GM18909 (cell line): Measurements from ENCODE around the gene SPATS2L.

Experiments
- ATAC-seq: cut with Tn5 transposase; IDR thresholded peaks from one replicate; pipeline ENCODE4 v1.9.1; 2021; ENCODE audit warnings: mild to moderate bottlenecking; ENCODE audit not compliant: unreplicated experiment, poor library complexity

The SPATS2L gene

GRCh38 chr2:200317975-200318374 lies 11.5 kb downstream of the SPATS2L start:
- ATAC-seq, result no peak

GRCh38 chr2:200318940-200319435 lies 12.5 kb downstream of the SPATS2L start:
- no peak for ATAC-seq

DNA sequence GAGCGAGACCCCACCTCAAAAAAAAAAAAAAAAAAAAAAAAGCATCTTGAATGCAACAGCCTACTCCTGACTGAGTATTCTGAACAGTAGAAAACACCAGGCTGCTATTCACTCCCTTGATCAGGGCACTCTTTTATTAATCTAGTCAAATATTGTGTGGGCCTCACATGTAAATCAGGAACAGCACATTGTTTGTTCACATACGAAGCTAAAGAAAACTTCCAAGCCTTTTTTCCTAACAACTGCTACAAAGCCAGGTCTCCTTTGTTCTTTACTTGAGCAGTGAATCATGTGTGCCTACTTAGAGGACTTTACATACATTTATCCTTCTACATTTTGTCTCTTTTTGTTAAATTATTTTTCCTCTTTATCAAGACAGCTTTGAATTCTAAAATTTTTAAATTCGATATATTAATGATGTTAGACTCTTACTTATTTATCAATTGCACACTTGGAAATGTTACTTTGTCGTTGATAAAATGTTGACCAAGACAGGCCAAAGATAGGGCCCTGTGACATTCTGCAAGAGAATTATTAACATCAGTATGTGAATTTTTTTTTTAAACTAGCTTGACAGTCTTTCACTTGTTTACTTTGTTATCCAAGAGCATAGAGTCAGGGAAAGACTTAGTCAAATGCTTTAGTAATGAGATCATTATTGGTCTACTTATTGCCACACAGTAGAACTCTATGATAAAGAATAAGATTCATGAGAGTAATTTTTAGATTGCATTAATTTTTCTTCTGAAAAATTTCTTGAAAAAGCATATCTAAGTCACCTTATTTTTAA lies 13.2 kb downstream of the SPATS2L start:
- ATAC-seq, result no peak

DNA sequence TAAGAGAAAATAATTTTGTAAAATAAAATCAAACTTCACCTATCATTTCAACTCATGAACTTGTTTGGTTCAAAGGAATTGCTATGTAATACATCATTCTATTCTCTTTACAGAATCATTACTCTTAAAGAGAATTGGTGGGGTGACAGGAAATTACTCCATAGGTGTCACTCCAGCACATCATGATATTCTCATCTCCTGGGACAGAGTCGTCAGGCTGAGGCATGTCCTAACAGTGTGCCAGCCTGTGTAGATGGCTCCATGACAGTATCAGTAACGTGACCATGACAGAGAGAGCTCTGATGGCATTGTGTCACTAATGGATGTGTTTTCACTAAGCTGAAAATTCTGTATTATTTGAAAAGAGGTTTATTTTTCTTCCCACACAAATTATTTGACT lies 13.9 kb downstream of the SPATS2L start:
- no peak for ATAC-seq

DNA sequence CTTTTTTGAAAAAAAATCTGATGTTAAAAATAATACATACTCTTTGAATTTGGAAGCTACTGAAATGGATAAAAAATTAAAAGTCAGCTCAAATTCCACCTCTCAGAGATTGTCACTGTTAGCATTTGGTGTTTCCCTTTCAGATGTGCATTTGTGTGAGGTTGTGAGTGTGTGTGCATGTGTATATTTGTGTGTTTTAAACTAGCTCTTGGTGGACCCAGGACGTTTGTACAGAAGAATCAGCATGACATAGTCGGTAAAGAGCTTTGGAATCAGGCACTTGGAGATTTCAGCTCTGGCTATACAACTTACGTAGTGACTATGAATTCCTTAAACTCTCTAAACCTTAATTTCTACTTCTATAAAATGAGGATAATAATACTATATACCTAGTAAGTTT lies 14.5 kb downstream of the SPATS2L start:
- no peak for ATAC-seq

GRCh38 chr2:200321780-200322534 lies 15.5 kb downstream of the SPATS2L start:
- ATAC-seq, result peak; percentile 58

DNA sequence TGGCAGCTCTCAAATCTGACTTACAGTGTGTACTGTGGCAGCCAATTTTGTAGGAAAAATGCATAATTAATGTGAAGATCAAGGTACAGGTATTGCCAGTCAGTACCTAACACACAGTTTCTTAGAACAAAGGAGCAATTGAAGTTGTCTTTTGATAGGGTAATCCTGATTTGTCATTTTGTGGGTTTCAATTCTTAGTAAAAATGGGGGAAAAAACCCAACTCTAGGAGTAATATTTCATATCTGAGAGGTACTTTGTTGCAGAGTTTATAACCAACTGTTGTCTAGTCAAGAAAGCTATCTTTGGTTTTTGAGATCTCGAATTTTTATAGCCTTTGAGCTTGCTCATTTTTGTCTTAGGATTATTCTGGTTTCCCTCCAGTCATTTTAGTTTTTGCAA lies 16.1 kb downstream of the SPATS2L start:
- ATAC-seq, result no peak

GRCh38 chr2:200324362-200324761 lies 17.9 kb downstream of the SPATS2L start:
- ATAC-seq, result no peak

GRCh38 chr2:200329384-200329783 lies 22.9 kb downstream of the SPATS2L start:
- ATAC-seq, result no peak

DNA sequence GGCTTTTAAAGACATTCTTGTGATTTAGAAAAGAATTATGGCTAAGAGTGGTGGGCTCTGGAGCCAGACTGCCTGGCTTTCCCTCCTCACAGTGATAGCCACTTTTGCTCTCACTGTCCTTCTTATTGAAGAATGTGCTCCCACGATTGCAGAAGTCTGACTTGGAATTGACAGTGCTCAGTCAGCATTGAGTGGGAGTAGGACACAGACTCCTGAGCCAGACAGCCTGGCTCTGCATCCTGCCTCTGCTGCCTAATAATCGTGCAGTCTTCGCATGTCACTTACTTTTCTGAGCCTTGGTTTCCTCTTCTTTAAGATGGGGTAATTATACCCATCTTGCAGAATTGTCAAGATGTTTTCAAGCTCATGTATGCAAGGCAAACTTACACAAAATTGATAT lies 23.3 kb downstream of the SPATS2L start:
- ATAC-seq, result no peak

GRCh38 chr2:200330351-200331060 lies 24.0 kb downstream of the SPATS2L start:
- ATAC-seq, result no peak

- ATAC-seq, result no peak
Observed at GRCh38 chr2:200331061-200331400, 24.5 kb downstream of the SPATS2L start.

- ATAC-seq, result no peak
Observed at GRCh38 chr2:200335657-200336056, 29.2 kb downstream of the SPATS2L start.

DNA sequence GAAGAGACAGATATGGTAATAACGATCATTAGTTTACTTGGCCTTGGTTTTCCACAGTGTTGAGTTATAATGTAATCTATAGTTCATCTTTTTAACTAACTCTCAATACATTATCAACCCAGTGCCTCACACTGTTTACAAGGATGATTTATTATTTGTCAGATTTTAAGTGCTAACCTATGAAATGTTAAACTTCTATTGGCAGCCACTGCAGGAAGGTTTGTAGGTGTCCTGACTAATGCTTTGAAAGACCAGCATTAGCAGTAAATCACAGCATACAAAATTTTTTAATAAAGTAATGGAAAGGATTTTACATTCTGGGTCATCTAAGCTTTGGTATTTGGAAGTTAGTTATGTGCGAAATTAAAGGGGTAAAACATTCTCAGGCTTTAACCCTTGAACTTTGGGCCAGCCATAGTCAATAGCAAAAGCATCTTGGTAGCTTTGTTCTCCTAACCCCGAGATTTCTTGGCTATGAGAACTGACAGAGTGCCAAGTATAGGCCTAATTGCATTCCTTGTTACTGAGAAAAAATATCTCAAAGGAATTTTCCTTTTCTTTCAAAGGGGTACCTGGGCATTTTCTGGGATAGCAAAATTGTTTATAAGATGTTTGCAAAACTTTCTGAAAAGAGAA lies 30.6 kb downstream of the SPATS2L start:
- no peak for ATAC-seq

DNA sequence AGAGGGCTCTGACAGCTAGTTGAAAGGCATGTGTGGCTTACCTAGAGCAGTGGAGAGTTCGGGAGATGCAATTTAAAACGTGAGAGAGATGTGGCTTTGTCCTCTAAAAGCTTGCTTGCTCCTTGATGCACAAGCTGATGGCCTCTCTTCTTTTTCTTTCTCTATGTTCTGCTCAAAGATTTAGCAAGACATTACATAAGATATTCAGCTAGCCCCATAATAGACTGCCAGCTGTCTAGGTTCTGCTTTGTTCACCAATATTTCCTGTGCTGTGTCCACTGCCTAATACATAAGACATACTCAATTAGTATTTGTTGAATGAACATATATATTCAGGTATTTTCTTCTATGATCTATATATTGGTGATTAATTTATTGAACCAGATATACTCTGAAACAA lies 31.1 kb downstream of the SPATS2L start:
- ATAC-seq, result no peak

DNA sequence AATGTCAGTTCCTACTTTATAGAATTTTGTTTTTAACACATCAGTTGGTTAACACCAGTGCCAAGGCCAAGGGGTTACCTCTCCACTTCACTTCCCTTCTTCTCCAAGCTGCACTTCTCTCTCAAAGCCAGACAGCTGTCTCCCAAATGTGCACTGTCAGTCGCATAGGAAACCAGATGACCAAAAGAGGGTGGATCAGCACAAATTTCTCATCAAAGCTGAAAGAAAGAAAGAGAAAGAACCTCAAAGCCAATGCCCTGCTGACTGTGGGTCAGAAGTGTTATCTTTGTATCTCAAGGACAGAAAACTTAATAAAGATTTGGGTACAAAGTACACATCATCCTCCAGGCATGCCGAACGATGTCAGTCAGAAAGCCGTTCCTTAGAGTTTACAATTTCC lies 32.2 kb downstream of the SPATS2L start:
- ATAC-seq, result no peak

- ATAC-seq, result no peak
Observed at GRCh38 chr2:200340508-200341224, 34.2 kb downstream of the SPATS2L start.

- no peak for ATAC-seq
Observed at GRCh38 chr2:200341376-200341775, 34.9 kb downstream of the SPATS2L start.

DNA sequence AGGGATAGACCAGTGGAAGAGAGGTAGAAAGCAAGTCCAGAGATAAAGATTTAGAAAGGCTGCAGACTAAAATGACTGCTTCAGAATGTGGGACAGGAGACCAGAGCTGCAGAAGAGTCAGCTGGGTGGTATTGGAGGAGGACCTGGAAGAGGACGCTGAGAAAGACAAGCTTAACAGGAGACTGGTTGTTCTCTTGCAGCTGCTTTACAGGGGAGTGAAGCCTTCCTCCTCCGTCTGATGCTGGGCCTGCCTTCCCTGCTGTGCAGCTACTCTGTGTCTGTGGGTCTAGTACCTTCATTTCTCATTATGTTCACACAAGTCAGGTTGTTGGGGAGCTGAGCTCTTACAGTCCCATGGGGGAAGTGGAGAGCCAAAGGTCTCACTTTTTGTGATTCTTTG lies 35.7 kb downstream of the SPATS2L start:
- no peak for ATAC-seq

DNA sequence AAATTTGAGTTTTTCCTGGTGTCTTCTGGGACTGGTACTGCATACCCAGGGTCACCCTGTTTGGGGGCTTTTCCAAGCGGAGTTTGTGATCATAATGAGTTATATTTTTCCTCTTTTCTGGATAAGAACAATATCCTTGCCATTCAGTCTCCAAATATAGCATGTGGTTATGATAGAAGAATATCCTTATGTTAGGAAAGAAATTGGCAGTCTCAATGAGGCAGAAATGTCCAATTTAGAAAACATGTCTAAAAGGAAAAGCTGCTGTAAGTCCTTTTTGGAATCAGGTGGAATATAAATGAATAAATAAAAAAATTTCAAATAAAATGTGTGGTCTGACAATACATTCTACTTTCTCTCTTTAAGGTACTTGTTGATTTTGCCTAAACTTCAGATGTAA lies 36.2 kb downstream of the SPATS2L start:
- ATAC-seq, result no peak
